Neural progenitor cell (in vitro differentiated cells): ENCODE data around the gene L3HYPDH.

ENCODE experiments used
- CTCF ChIP-seq: fragments of 200-600 bp; sonication (generic); IDR thresholded peaks from 2 replicates; pipeline ENCODE4 v1.5.1; 2017; ENCODE audit warnings: antibody characterized with exemption, mild to moderate bottlenecking
- EZH2 ChIP-seq: fragments of 200-600 bp; sonication (generic); IDR thresholded peaks from 2 replicates; pipeline ENCODE4 v1.6.1; 2017; ENCODE audit warnings: antibody characterized with exemption, mild to moderate bottlenecking, moderate library complexity
- EZH2phosphoT487 ChIP-seq: fragments of 200-600 bp; sonication (generic); IDR thresholded peaks from 2 replicates; pipeline ENCODE4 v1.6.1; 2017; ENCODE audit warnings: antibody characterized with exemption

GRCh38 chr14:59482541-59483331, 1.5 kb downstream of the L3HYPDH start:
- no peak for TF ChIP-seq CTCF
- no peak for TF ChIP-seq EZH2phosphoT487
- no peak for TF ChIP-seq EZH2
